Esophagus squamous epithelium (tissue), 5 donors: ENCODE measurements around the gene ZNF792. TPM values are rescaled to one million over a fixed set of nuclear protein-coding genes. Genes with fewer than 3 reads are reported as not detected.

ENCODE experiments used
- DNase-seq: peaks from one replicate; lab custom pipeline; 2025; lab: John Stamatoyannopoulos, UW
- H3K27ac ChIP-seq, 4 donors: fragments of 200-600 bp; sonication (generic); one replicate each; pipeline ENCODE4 v1.5.1; 2016 to 2019; ENCODE audit warnings: mild to moderate bottlenecking in 1 of 4
- H3K27me3 ChIP-seq, 4 donors: fragments of 200-600 bp; sonication (generic); 1 replicate in 3 of 4; 2 replicates in 1 of 4; pipeline versions ENCODE4 v1.5.1 to v1.6.0; 2017 to 2021; ENCODE audit warnings: antibody characterized with exemption in 1 of 4
- H3K36me3 ChIP-seq, 3 donors: fragments of 200-600 bp; sonication (generic); one replicate each; pipeline ENCODE4 v1.5.1; 2016 to 2019
- H3K4me1 ChIP-seq, 3 donors: fragments of 200-600 bp; sonication (generic); one replicate each; pipeline ENCODE4 v1.5.1; 2017 to 2019
- H3K4me3 ChIP-seq, 4 donors: fragments of 200-600 bp; sonication (generic); 1 replicate in 3 of 4; 2 replicates in 1 of 4; pipeline ENCODE4 v1.5.1; 2016 to 2019; ENCODE audit warnings: mild to moderate bottlenecking in 2 of 4, moderate library complexity in 1 of 4
- H3K9me3 ChIP-seq, 3 donors: fragments of 200-600 bp; sonication (generic); one replicate each; pipeline ENCODE4 v1.5.1; 2016 to 2019
- CTCF ChIP-seq, 6 experiments: fragments of 450-650 bp in 4 of 6; fragments of 200-600 bp in 2 of 6; sonication (generic) in 2 of 6; IDR thresholded peaks; one replicate each; pipeline ENCODE4 v1.5.1; 2016 to 2019; ENCODE audit warnings: antibody characterized with exemption in 6 of 6, mild to moderate bottlenecking in 4 of 6, moderate library complexity in 4 of 6
- POLR2A ChIP-seq, 4 donors: fragments of 450-650 bp; IDR thresholded peaks; one replicate each; pipeline ENCODE4 v1.6.1; 2017; ENCODE audit warnings: antibody characterized with exemption in 4 of 4, mild to moderate bottlenecking in 4 of 4, moderate library complexity in 3 of 4
- WGBS, 2 donors: methylation state at CpG; one replicate each; pipeline ENCODE4 v1.1.5; 2018; 5-methylcytosine and 5-hydroxymethylcytosine counted together
- intact Hi-C: fragments of 100-400 bp; cut with DNase I; formaldehyde crosslinking; loops from one replicate; pipeline ENCODE4 v1.15.0; 2022
- total RNA-seq, 4 donors: library from RNA; depleted of rRNA; stranded (reverse); fragments of >200 nt; gene quantifications; one replicate each; pipeline ENCODE4 v1.1.0, GENCODE V29; 2016
- donor health status: DM: yes; HTN: yes; CAD: no.

The ZNF792 gene
- total RNA-seq, 4 donors from 2014 or later: 1.0 to 4.6 (median 2.7) TPM

- peak overlapping the region in 1 of 4 donors; percentile 32 for H3K4me3 ChIP-seq
- peaks cover 0 to 31% (median 11%) of the 10 kb centered on the region in 3 donors for H3K4me1 ChIP-seq
- WGBS, 2 donors: 85 to 93% methylated on average over 5 to 7 of the region's 8 CpGs
- no peak for DNase-seq
- H3K36me3 ChIP-seq: peaks cover 27 to 63% (median 29%) of the 10 kb centered on the region in 3 donors
- no peak overlapping the region for H3K27ac ChIP-seq
- no peaks in the 10 kb centered on the region for H3K27me3 ChIP-seq
- TF ChIP-seq CTCF (IDR thresholded peaks at IDR 0.05) (no peak), POLR2A (IDR thresholded peaks at IDR 0.05) (no peak)
- intact Hi-C loops: no loop called here
- peaks cover 10 to 63% (median 59%) of the 10 kb centered on the region in 3 donors for H3K9me3 ChIP-seq
These were observed 3.8 kb downstream of the ZNF792 start for GRCh38 chr19:34960103-34960805.

GRCh38 chr19:34959021-34959420, 5.0 kb downstream of the ZNF792 start:
- peaks cover 27 to 67% (median 29%) of the 10 kb centered on the region in 3 donors for H3K36me3 ChIP-seq
- TF ChIP-seq POLR2A (IDR thresholded peaks at IDR 0.05): no peak
- no peak for TF ChIP-seq CTCF (IDR thresholded peaks at IDR 0.05)
- intact Hi-C loops: no loop called here
- peak overlapping the region in 1 of 4 donors; percentile 32 for H3K4me3 ChIP-seq
- 97 to 100% methylated on average over 1 to 6 of the region's 7 CpGs for WGBS, 2 donors
- H3K27me3 ChIP-seq: no peaks in the 10 kb centered on the region
- no peak for DNase-seq
- peaks cover 10 to 75% (median 65%) of the 10 kb centered on the region in 3 donors for H3K9me3 ChIP-seq
- no peak overlapping the region for H3K27ac ChIP-seq
- H3K4me1 ChIP-seq: peaks cover 0 to 25% (median 11%) of the 10 kb centered on the region in 3 donors

- WGBS, 2 donors: 87 to 98% methylated on average over 17 to 21 of the region's 22 CpGs
- peak overlapping the region in 1 of 4 donors; percentile 32 for H3K4me3 ChIP-seq
- H3K9me3 ChIP-seq: peaks cover 10 to 84% (median 74%) of the 10 kb centered on the region in 3 donors
- H3K27ac ChIP-seq: no peak overlapping the region
- H3K36me3 ChIP-seq: peaks cover 27 to 69% (median 29%) of the 10 kb centered on the region in 3 donors
- no peak for DNase-seq
- H3K27me3 ChIP-seq: no peaks in the 10 kb centered on the region
- intact Hi-C loops: no loop called here
- H3K4me1 ChIP-seq: peaks cover 0 to 15% (median 11%) of the 10 kb centered on the region in 3 donors
- TF ChIP-seq CTCF (IDR thresholded peaks at IDR 0.05): no peak
These were observed 5.9 kb downstream of the ZNF792 start for GRCh38 chr19:34957830-34958751.

- peaks cover 4 to 92% (median 50%) of the 10 kb centered on the region in 3 donors for H3K9me3 ChIP-seq
- intact Hi-C loops: no loop called here
These were observed 10.9 kb downstream of the ZNF792 start for GRCh38 chr19:34953092-34953491.

More at GRCh38 chr19:34953092-34953491, 10.9 kb downstream of the ZNF792 start:
- DNase-seq: no peak
- TF ChIP-seq CTCF (IDR thresholded peaks at IDR 0.05): no peak
- H3K27me3 ChIP-seq: no peaks in the 10 kb centered on the region
- peaks cover 7 to 58% (median 9%) of the 10 kb centered on the region in 3 donors for H3K36me3 ChIP-seq
- H3K27ac ChIP-seq: no peak overlapping the region
- H3K4me3 ChIP-seq: no peak overlapping the region
- no peaks in the 10 kb centered on the region for H3K4me1 ChIP-seq
